ENCODE measurements around the gene EBF3. TPM values are rescaled to one million over a fixed set of nuclear protein-coding genes. Genes with fewer than 3 reads are reported as not detected.

Gene EBF3
- total RNA-seq, 1 donor from 2014 or later = 6.2 TPM

DNA sequence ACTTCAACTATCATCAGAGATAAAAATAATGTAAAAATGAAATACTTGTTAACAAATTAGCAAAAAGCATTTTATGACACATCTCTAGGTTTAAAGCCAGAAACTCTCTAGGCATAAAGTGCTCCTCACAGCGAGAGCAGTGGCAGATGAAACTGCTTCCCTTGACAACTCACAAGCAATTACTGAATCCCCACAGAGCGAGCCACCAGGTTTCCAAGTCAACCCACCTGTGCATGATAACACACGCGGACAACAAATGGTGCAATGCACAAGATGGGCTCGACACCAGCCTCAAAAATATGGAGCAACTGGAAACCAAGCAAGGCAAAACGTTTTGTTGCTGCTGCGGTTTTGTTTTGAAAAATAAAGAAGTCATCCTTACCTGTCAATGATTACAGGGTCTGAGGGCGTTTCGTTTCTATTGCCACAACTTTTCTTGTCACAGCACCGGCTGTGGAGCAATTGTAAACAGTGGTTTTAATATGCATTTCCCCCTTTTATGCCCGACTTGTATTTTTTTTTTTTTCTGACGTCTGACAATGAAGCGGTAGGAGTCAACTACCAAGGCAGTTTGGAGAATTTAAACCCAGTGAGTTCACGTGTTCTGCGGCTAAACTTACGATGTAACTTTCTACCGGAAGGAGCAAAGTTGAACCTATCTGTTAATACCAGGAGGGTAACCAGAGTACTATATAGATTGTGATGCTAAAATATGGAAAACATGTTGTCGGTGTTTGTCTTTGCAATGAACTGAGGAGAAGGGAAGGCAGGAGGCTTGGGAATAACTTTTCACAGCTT, 7.0 kb downstream of the EBF3 start:
- H3K27me3 ChIP-seq (ENCODE audit: low read depth) = peaks cover 88% of the 10 kb centered on the region
- DNase-seq = no peak
- intact Hi-C loops (cut with micrococcal nuclease) = no loop called here

GRCh38 chr10:129956286-129956670, 7.8 kb downstream of the EBF3 start:
- H3K4me3 ChIP-seq = peak overlapping the region; percentile 75
- DNase-seq = no peak
- no peaks in the 10 kb centered on the region for H3K36me3 ChIP-seq
- H3K27me3 ChIP-seq (ENCODE audit: low read depth) = peaks cover 80% of the 10 kb centered on the region
- intact Hi-C loops (cut with micrococcal nuclease) = no loop called here
- H3K27ac ChIP-seq (replicated peaks) = peak overlapping the region; percentile 93
- no peak for TF ChIP-seq CTCF (IDR thresholded peaks at IDR 0.05; ENCODE audit: borderline replicate concordance)
- H3K4me1 ChIP-seq = peaks cover 62% of the 10 kb centered on the region
- no peaks in the 10 kb centered on the region for H3K9me3 ChIP-seq (replicated peaks)

More for the DNA sequence above, 7.0 kb downstream of the EBF3 start:
- no peak for TF ChIP-seq CTCF (IDR thresholded peaks at IDR 0.05; ENCODE audit: borderline replicate concordance)
- no peaks in the 10 kb centered on the region for H3K36me3 ChIP-seq
- peaks cover 54% of the 10 kb centered on the region for H3K4me1 ChIP-seq
- no peaks in the 10 kb centered on the region for H3K9me3 ChIP-seq (replicated peaks)
- peak overlapping the region; percentile 93 for H3K27ac ChIP-seq (replicated peaks)
- H3K4me3 ChIP-seq = peak overlapping the region; percentile 75

GRCh38 chr10:129955601-129956285, 8.3 kb downstream of the EBF3 start:
- H3K4me3 ChIP-seq = peak overlapping the region; percentile 75
- H3K36me3 ChIP-seq = no peaks in the 10 kb centered on the region
- peaks cover 66% of the 10 kb centered on the region for H3K4me1 ChIP-seq
- no peaks in the 10 kb centered on the region for H3K9me3 ChIP-seq (replicated peaks)
- H3K27me3 ChIP-seq (ENCODE audit: low read depth) = peaks cover 75% of the 10 kb centered on the region
- peak overlapping the region; percentile 93 for H3K27ac ChIP-seq (replicated peaks)
- DNase-seq = no peak
- TF ChIP-seq CTCF (IDR thresholded peaks at IDR 0.05; ENCODE audit: borderline replicate concordance) = no peak
- intact Hi-C loops (cut with micrococcal nuclease) = no loop called here

GRCh38 chr10:129954492-129955315, 9.4 kb downstream of the EBF3 start:
- peaks cover 63% of the 10 kb centered on the region for H3K4me1 ChIP-seq
- H3K9me3 ChIP-seq (replicated peaks) = no peaks in the 10 kb centered on the region
- no peak for TF ChIP-seq CTCF (IDR thresholded peaks at IDR 0.05; ENCODE audit: borderline replicate concordance)
- no peak for DNase-seq
- H3K27ac ChIP-seq (replicated peaks) = peak overlapping the region; percentile 93
- H3K36me3 ChIP-seq = no peaks in the 10 kb centered on the region
- intact Hi-C loops (cut with micrococcal nuclease) = no loop called here
- peaks cover 65% of the 10 kb centered on the region for H3K27me3 ChIP-seq (ENCODE audit: low read depth)
- peak overlapping the region; percentile 75 for H3K4me3 ChIP-seq

Measured in left ventricle myocardium inferior (tissue), 1 donor.